GM23248 (cell line): Measurements from ENCODE around the gene SPHKAP. TPM values are rescaled to one million over a fixed set of nuclear protein-coding genes. Genes with fewer than 3 reads are reported as not detected.

Experiments
- DNase-seq: peaks from one replicate; pipeline ENCODE4 v3.0.0-alpha.2; 2015
- H2AFZ ChIP-seq: fragments of 200-600 bp; sonication (generic); 2 replicates; pipeline ENCODE4 v1.6.1; 2016; ENCODE audit warnings: antibody characterized with exemption
- H3F3A ChIP-seq: fragments of 200-600 bp; sonication (generic); 2 replicates; pipeline ENCODE4 v1.6.1; 2016; ENCODE audit warnings: mild to moderate bottlenecking, antibody characterized with exemption, mixed run types; ENCODE audit not compliant: insufficient read depth
- H3K27ac ChIP-seq: fragments of 200-600 bp; sonication (generic); 2 replicates; pipeline ENCODE4 v1.5.1; 2016; ENCODE audit warnings: mild to moderate bottlenecking
- H3K27me3 ChIP-seq: fragments of 200-600 bp; sonication (generic); replicated peaks from 2 replicates; pipeline ENCODE4 v1.6.1; 2016; ENCODE audit warnings: mild to moderate bottlenecking; ENCODE audit not compliant: insufficient read depth
- H3K36me3 ChIP-seq: fragments of 200-600 bp; sonication (generic); 2 replicates; pipeline ENCODE4 v1.6.1; 2016; ENCODE audit warnings: low read depth, mild to moderate bottlenecking
- H3K4me1 ChIP-seq: fragments of 200-600 bp; sonication (generic); 2 replicates; pipeline ENCODE4 v1.6.1; 2016; ENCODE audit warnings: mild to moderate bottlenecking; ENCODE audit not compliant: insufficient read depth
- H3K4me2 ChIP-seq: fragments of 200-600 bp; sonication (generic); one replicate; pipeline ENCODE4 v1.6.1; 2016; ENCODE audit warnings: mild to moderate bottlenecking; ENCODE audit not compliant: unreplicated experiment
- H3K4me3 ChIP-seq: fragments of 200-600 bp; sonication (generic); 2 replicates; pipeline ENCODE4 v1.5.1; 2016; ENCODE audit warnings: mild to moderate bottlenecking
- H3K79me2 ChIP-seq: fragments of 200-600 bp; sonication (generic); 2 replicates; pipeline ENCODE4 v1.6.1; 2016; ENCODE audit warnings: mild to moderate bottlenecking; ENCODE audit not compliant: insufficient read depth
- H3K9ac ChIP-seq: fragments of 200-600 bp; sonication (generic); 2 replicates; pipeline ENCODE4 v1.6.1; 2016; ENCODE audit warnings: mild to moderate bottlenecking
- H3K9me2 ChIP-seq: fragments of 200-600 bp; sonication (generic); 2 replicates; pipeline ENCODE4 v1.6.1; 2016; ENCODE audit warnings: mixed run types, mild to moderate bottlenecking, moderate library complexity; ENCODE audit not compliant: insufficient read depth
- H3K9me3 ChIP-seq: fragments of 200-600 bp; sonication (generic); one replicate; pipeline ENCODE4 v1.6.1; 2017; ENCODE audit warnings: low read depth
- H4K20me1 ChIP-seq: fragments of 200-600 bp; sonication (generic); 2 replicates; pipeline ENCODE4 v1.6.0; 2016; ENCODE audit not compliant: insufficient read depth
- EZH2 ChIP-seq: fragments of 200-600 bp; sonication (generic); IDR thresholded peaks from 2 replicates; pipeline ENCODE4 v1.6.1; 2018; ENCODE audit warnings: antibody characterized with exemption, mild to moderate bottlenecking; ENCODE audit not compliant: insufficient read depth, poor library complexity, severe bottlenecking
- EZH2phosphoT487 ChIP-seq: fragments of 200-600 bp; sonication (generic); IDR thresholded peaks from 2 replicates; pipeline ENCODE4 v1.6.1; 2018; ENCODE audit warnings: antibody characterized with exemption, moderate library complexity, mild to moderate bottlenecking, low read depth; ENCODE audit not compliant: insufficient read depth
- WGBS, 2 experiments: methylation state at CpG; one replicate each; pipeline ENCODE4 v1.1.6; 2015 to 2017; ENCODE audit warnings: low lambda C conversion rate in 2 of 2, low coverage in 1 of 2; ENCODE audit errors: missing lambda C conversion rate in 2 of 2; 5-methylcytosine and 5-hydroxymethylcytosine counted together
- in situ Hi-C: fragments of 300-500 bp; cut with MboI; formaldehyde crosslinking; loops from 2 replicates; pipeline ENCODE4 v1.15.0; 2020
- polyA plus RNA-seq: library from polyadenylated mRNA; unstranded; fragments of >200 nt; fragmentation: Nextera tagmentation; extraction: Ambion mirVana; gene quantifications from 2 replicates; pipeline ENCODE4 v1.2.1, GENCODE V29; 2016
- total RNA-seq: library from RNA; depleted of rRNA; stranded (reverse); fragments of >200 nt; shearing (Covaris generic); gene quantifications from 2 replicates; pipeline ENCODE4 v1.2.3, GENCODE V29; 2014

SPHKAP gene
- total and polyA plus RNA-seq, 2 experiments from 2014 or later, result 0.04 to 0.32 TPM

DNA sequence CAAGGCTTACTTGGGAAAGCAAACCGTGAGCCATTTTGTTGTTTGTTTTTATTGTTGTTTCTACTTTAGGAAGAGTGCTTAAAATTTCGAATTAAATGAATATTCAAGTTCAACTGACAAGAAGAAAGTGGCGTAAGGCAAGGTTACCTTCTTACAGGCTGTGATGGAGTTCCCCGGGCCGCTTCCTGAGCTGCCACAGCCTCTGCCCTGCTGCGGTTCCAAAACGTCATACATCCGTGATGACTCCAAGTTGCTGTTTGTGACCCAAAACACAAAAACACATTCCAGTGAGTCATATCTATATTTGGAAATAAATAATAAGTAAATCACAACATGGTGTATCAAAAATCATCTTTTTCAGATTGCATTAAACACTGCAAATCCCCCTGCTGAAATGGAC, 49.7 kb downstream of the SPHKAP start:
- in situ Hi-C loops, result no loop called here
- TF ChIP-seq EZH2phosphoT487, result no peak
- no peak for TF ChIP-seq EZH2
- H3K4me3 ChIP-seq, result no peak overlapping the region
- H3K27me3 ChIP-seq, result no peaks in the 10 kb centered on the region
- 78 to 79% methylated on average over 8 of the region's 8 CpGs for WGBS, 2 experiments
- no peaks in the 10 kb centered on the region for H3K9me2 ChIP-seq
- no peaks in the 10 kb centered on the region for H3K4me1 ChIP-seq
- no peaks in the 10 kb centered on the region for H3K9me3 ChIP-seq
- H3K4me2 ChIP-seq, result no peak overlapping the region
- no peak overlapping the region for H3K9ac ChIP-seq
- no peak for DNase-seq
- no peaks in the 10 kb centered on the region for H3K36me3 ChIP-seq
- no peaks in the 10 kb centered on the region for H3K79me2 ChIP-seq
- H3K27ac ChIP-seq, result no peak overlapping the region
- H2AFZ ChIP-seq, result no peak overlapping the region
- no peaks in the 10 kb centered on the region for H4K20me1 ChIP-seq
- H3F3A ChIP-seq, result no peaks in the 10 kb centered on the region

DNA sequence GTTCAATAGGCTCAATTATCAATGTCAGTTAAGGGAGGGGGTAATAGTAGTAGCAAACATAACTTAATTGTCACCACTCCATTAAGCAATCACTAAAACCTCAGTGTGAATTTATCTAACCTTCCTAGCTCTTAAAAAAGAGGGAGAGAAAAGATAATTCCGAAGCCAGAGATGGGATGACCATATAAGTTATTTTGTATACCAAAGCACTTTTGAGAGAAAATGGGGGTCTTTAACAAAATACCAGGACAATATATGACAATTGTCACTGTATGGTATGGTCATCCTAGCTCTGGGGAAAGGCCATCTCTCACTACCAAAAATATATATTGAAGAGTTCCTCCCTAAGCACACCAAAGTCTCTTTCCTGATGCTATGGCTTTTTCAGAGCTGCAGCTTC, 55.1 kb downstream of the SPHKAP start:
- 45 to 60% methylated on average over 1 of the region's 1 CpG for WGBS, 2 experiments
- in situ Hi-C loops, result no loop called here
- no peak overlapping the region for H3K4me3 ChIP-seq
- no peak overlapping the region for H2AFZ ChIP-seq
- no peaks in the 10 kb centered on the region for H3K9me3 ChIP-seq
- H3K27me3 ChIP-seq, result no peaks in the 10 kb centered on the region
- no peaks in the 10 kb centered on the region for H3K79me2 ChIP-seq
- no peaks in the 10 kb centered on the region for H3K4me1 ChIP-seq
- no peaks in the 10 kb centered on the region for H3F3A ChIP-seq
- no peak overlapping the region for H3K4me2 ChIP-seq
- DNase-seq, result no peak
- no peak overlapping the region for H3K9ac ChIP-seq
- TF ChIP-seq EZH2, result no peak
- no peak for TF ChIP-seq EZH2phosphoT487
- no peaks in the 10 kb centered on the region for H4K20me1 ChIP-seq
- H3K9me2 ChIP-seq, result no peaks in the 10 kb centered on the region
- H3K36me3 ChIP-seq, result no peaks in the 10 kb centered on the region
- no peak overlapping the region for H3K27ac ChIP-seq

DNA sequence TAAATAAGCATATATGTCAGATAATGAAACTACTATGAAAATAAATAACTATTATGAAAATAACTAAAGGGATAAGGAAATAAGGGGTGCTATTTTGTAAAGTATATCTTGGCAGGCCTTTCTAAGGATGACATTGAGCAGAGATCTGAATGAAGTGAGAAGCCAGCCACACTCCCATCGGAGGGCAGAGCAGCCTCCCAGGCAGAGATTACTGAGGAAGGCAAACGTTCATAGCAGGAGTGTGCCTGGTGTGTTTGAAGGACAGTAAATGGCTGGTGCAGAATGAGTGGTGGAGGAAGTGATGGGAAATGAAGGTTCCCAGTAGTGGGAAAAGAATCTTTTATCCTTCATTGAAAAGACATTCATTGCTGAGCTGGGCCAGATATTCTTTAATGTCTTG, 62.5 kb downstream of the SPHKAP start:
- in situ Hi-C loops, result no loop called here
- DNase-seq, result no peak
- no peaks in the 10 kb centered on the region for H3K9me2 ChIP-seq
- no peak overlapping the region; the same call in 1 of the 2 replicates for H2AFZ ChIP-seq
- H3K4me1 ChIP-seq, result no peaks in the 10 kb centered on the region
- H3K36me3 ChIP-seq, result no peaks in the 10 kb centered on the region
- TF ChIP-seq EZH2 (no peak), EZH2phosphoT487 (no peak)
- no peak overlapping the region for H3K4me2 ChIP-seq
- no peaks in the 10 kb centered on the region for H3F3A ChIP-seq
- H3K79me2 ChIP-seq, result no peaks in the 10 kb centered on the region
- H4K20me1 ChIP-seq, result no peaks in the 10 kb centered on the region
- H3K9ac ChIP-seq, result no peak overlapping the region
- no peaks in the 10 kb centered on the region for H3K27me3 ChIP-seq
- no peak overlapping the region for H3K27ac ChIP-seq
- WGBS, 2 experiments, result 20 to 30% methylated on average over 2 of the region's 2 CpGs
- no peaks in the 10 kb centered on the region for H3K9me3 ChIP-seq
- H3K4me3 ChIP-seq, result no peak overlapping the region

DNA sequence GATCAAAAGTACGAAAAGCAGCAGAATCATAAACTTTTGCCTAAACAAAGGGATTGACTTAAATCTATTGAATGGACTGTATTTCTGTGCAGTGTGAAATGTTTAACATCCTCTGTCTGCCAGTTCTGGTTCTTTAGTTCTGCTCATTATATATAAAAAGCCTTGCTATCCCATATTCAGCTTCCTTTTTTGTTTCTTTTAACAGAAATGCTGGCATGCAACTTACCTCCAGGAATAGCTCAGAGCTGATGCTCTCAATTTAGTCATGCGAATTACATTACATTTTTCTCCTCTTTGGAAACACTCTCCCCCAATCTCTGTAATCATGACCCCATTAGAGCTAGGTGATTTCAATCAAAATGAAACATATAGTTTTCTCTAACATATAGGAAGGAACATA, 73.6 kb downstream of the SPHKAP start:
- no peak for TF ChIP-seq EZH2
- TF ChIP-seq EZH2phosphoT487, result no peak

More for the DNA sequence above, 73.6 kb downstream of the SPHKAP start:
- no peak for DNase-seq
- Histone ChIP-seq H3K4me1 (no peaks in the 10 kb centered on the region), H3F3A (no peaks in the 10 kb centered on the region), H3K4me3 (no peak overlapping the region), H3K9me3 (no peaks in the 10 kb centered on the region), H3K4me2 (no peak overlapping the region), H3K27me3 (no peaks in the 10 kb centered on the region), H3K9me2 (no peaks in the 10 kb centered on the region), H4K20me1 (no peaks in the 10 kb centered on the region), H3K79me2 (no peaks in the 10 kb centered on the region), H2AFZ (no peak overlapping the region), H3K36me3 (no peaks in the 10 kb centered on the region), H3K9ac (no peak overlapping the region), H3K27ac (no peak overlapping the region)
- in situ Hi-C loops, result no loop called here
- WGBS, 2 experiments, result 56% methylated on average over 2 of the region's 2 CpGs
